ENCODE measurements around the gene RSPH9. TPM values are rescaled to one million over a fixed set of nuclear protein-coding genes. Genes with fewer than 3 reads are reported as not detected.

RSPH9 gene
- total and polyA plus RNA-seq, 11 donors, result 0.09 to 0.50 (median 0.16) TPM; not detected in 3

DNA sequence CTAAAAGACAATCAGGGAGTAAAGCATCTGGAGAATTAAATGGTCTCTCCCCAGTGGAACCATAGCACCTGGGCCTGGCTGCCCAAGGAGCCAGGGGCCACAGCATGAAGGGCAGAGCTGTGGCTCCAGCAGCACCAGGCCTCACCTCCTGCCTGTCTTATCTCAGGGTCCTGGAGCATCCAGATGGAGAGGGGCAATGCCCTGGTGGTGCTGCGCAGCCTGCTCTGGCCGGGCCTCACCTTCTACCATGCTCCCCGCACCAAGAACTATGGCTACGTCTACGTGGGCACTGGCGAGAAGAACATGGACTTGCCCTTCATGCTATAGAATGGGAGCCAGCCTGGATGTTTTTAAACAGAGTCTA lies 25.8 kb downstream of the RSPH9 start:
- H3K4me1 ChIP-seq, result peaks cover 11 to 53% (median 38%) of the 10 kb centered on the region in 12 donors
- H3K27ac ChIP-seq, result peak overlapping the region in 11 of 12 donors; percentile 59 to 87 (median 78)
- intact Hi-C loops (cut with DNase I), result no loop called here

DNA sequence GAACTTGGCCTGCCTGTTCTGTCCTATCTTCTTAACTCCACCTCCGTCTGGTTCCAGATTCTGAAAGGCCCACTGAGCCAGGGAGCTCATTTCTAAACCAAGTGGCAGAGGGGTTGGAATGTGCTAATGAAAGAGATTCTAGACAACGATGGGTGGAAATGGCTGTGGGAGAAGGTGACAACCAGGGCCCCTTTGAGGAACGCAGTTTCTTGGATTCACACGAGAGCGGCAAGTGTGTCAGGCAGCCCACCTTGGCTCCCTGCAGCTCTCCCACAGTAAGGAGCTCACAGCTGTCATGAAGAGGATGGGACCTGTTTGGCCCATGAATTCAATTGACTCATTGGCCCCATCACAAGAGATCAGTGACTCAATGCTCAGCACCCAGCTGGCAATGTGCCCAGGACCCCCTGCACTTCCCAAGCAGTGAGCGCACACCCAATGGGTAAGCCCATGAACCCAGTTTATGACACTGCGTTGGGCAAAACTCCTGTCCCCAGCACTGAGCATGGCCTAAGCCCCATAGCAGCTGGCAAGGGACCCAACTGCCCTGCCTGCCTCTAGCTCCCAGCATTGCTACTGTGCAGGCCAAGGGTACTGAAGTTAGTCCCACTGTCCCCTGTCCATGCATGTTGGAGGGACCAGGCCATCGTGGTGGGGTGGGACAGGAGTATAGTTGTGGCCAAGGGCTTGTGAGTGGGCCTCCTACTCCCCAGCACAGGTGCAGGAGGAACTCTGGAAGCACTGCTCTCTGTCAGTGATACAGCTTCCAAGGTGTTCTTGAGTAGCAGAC lies 26.4 kb downstream of the RSPH9 start:
- WGBS, 4 donors, result 90 to 94% (median 94%) methylated on average over 6 to 8 of the region's 8 CpGs
- Histone ChIP-seq H3K27ac (peak overlapping the region in 5 of 12 donors; percentile 18 to 87 (median 61)), H3K9me3 (no peaks in the 10 kb centered on the region), H3K4me3 (no peak overlapping the region), H3K4me1 (peaks cover 11 to 53% (median 38%) of the 10 kb centered on the region in 12 donors), H3K27me3 (no peaks in the 10 kb centered on the region), H3K36me3 (peaks cover 0 to 62% (median 58%) of the 10 kb centered on the region in 9 donors)
- no peak for DNase-seq
- ATAC-seq, result no peak
- intact Hi-C loops (cut with DNase I), result no loop called here
- TF ChIP-seq, protein P1, sequence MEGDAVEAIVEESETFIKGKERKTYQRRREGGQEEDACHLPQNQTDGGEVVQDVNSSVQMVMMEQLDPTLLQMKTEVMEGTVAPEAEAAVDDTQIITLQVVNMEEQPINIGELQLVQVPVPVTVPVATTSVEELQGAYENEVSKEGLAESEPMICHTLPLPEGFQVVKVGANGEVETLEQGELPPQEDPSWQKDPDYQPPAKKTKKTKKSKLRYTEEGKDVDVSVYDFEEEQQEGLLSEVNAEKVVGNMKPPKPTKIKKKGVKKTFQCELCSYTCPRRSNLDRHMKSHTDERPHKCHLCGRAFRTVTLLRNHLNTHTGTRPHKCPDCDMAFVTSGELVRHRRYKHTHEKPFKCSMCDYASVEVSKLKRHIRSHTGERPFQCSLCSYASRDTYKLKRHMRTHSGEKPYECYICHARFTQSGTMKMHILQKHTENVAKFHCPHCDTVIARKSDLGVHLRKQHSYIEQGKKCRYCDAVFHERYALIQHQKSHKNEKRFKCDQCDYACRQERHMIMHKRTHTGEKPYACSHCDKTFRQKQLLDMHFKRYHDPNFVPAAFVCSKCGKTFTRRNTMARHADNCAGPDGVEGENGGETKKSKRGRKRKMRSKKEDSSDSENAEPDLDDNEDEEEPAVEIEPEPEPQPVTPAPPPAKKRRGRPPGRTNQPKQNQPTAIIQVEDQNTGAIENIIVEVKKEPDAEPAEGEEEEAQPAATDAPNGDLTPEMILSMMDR (IDR thresholded peaks at IDR 0.05), result no peak
- no peak for TF ChIP-seq POLR2A (IDR thresholded peaks at IDR 0.05)

More for the DNA sequence above, 25.8 kb downstream of the RSPH9 start:
- Histone ChIP-seq H3K27me3 (no peaks in the 10 kb centered on the region), H3K4me3 (no peak overlapping the region), H3K9me3 (no peaks in the 10 kb centered on the region), H3K36me3 (peaks cover 0 to 56% (median 52%) of the 10 kb centered on the region in 9 donors)
- DNase-seq (no peak), ATAC-seq (no peak)
- TF ChIP-seq, protein P1 (IDR thresholded peaks at IDR 0.05), result no peak
- no peak for TF ChIP-seq POLR2A (IDR thresholded peaks at IDR 0.05)
- WGBS, 4 donors, result 97 to 100% (median 99%) methylated on average over 6 of the region's 6 CpGs

DNA sequence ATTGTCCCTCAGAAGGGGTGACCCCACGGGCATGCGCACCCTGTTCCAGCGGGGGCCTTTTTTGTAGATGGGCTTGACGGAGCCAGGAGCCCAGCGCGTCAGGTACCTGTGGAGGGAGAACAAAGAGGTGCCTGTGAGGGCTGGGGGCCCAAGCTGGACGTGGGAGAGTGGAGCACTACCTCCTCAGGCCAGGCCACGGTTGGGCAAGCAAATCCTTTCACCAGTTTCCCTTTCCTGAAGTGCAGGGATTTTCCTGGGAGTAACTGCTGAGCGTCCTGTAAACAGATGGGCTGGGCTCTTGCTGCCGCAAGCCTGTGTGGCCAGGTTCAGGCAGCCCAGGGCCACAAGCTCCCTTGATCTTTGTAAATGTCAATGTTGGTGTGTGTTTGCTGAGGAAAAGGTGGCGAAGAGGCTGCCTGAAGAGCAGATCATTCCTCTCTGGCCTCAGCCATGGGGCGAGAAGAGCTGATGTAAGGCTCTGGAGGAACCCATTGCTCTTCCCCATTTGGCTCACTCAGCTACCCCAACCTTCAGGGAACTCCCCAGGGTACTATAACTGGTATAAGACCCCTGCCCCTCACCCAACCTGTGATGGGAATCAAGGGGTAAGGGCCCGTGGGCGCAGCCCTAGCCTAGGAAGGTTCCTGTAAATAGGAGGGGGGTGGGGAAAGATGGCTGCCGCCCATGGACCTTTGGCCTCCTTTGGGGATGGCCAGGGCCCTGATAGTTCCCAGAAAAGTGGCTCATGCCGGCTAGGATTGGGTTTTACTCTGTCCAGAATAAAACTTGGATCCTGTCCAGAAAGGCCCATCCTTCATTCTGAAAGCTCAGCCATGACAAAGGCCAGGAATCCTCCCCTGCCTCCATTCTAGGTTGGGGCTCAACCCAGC lies 27.2 kb downstream of the RSPH9 start:
- H3K9me3 ChIP-seq, result no peaks in the 10 kb centered on the region
- DNase-seq (no peak), ATAC-seq (no peak)
- H3K27me3 ChIP-seq, result no peaks in the 10 kb centered on the region
- 78 to 86% (median 83%) methylated on average over 14 to 16 of the region's 16 CpGs for WGBS, 4 donors
- H3K27ac ChIP-seq, result peak overlapping the region in 6 of 12 donors; percentile 1 to 78 (median 32)
- intact Hi-C loops (cut with DNase I), result no loop called here
- peaks cover 11 to 57% (median 38%) of the 10 kb centered on the region in 12 donors for H3K4me1 ChIP-seq
- no peak overlapping the region for H3K4me3 ChIP-seq
- H3K36me3 ChIP-seq, result peaks cover 0 to 71% (median 67%) of the 10 kb centered on the region in 9 donors
- no peak for TF ChIP-seq POLR2A (IDR thresholded peaks at IDR 0.05)
- TF ChIP-seq, protein P1 (IDR thresholded peaks at IDR 0.05), result no peak

Data from heart left ventricle (tissue), 16 donors.